Naive B cell (primary cell): ENCODE measurements around the gene VASP. TPM values are rescaled to one million over a fixed set of nuclear protein-coding genes. Genes with fewer than 3 reads are reported as not detected.

Source experiments
- ATAC-seq, 2 donors: fragments of 150-1000 bp; cut with Tn5 transposase; 2 replicates each; pipeline ENCODE4 v1.10.0; 2021; ENCODE audit warnings: low read depth in 2 of 2, mild to moderate bottlenecking in 2 of 2, moderate library complexity in 2 of 2
- DNase-seq: peaks from one replicate; pipeline ENCODE4 v3.0.0; 2022
- H3K27ac Mint-ChIP-seq, 6 donors: one replicate each; pipeline ENCODE4 v1.8.0; 2020 to 2022; ENCODE audit warnings: mild to moderate bottlenecking in 6 of 6, mixed read lengths in 6 of 6, moderate library complexity in 5 of 6, inconsistent platforms in 2 of 6
- H3K27me3 Mint-ChIP-seq, 3 donors: one replicate each; pipeline ENCODE4 v1.8.0; 2021 to 2022; ENCODE audit warnings: mixed read lengths in 3 of 3, mild to moderate bottlenecking in 1 of 3
- H3K36me3 Mint-ChIP-seq, 2 donors: one replicate each; pipeline ENCODE4 v1.8.0; 2020 to 2022; ENCODE audit warnings: mixed read lengths in 2 of 2, inconsistent platforms in 1 of 2, mild to moderate bottlenecking in 1 of 2
- H3K4me1 Mint-ChIP-seq, 3 donors: one replicate each; pipeline ENCODE4 v1.8.0; 2020 to 2022; ENCODE audit warnings: mixed read lengths in 3 of 3, inconsistent platforms in 1 of 3, mild to moderate bottlenecking in 1 of 3, moderate library complexity in 1 of 3
- H3K4me3 Mint-ChIP-seq, 8 donors: one replicate each; pipeline ENCODE4 v1.8.0; 2020 to 2022; ENCODE audit warnings: mild to moderate bottlenecking in 8 of 8, mixed read lengths in 8 of 8, moderate library complexity in 8 of 8, inconsistent platforms in 2 of 8
- H3K9me3 Mint-ChIP-seq, 7 donors: one replicate each; pipeline ENCODE4 v1.8.0; 2020 to 2022; ENCODE audit warnings: mixed read lengths in 7 of 7, mild to moderate bottlenecking in 5 of 7, inconsistent platforms in 2 of 7, moderate library complexity in 1 of 7
- polyA plus RNA-seq, 6 donors: library from polyadenylated mRNA; unstranded; fragments of 300-500 nt; fragmentation: Illumina TruSeq; gene quantifications; one replicate each; pipeline ENCODE4 v1.2.3, GENCODE V29; 2021; ENCODE audit warnings: low read depth in 6 of 6

The VASP gene
- 10 to 100 TPM; 51.5 to 87.2 (median 64.3) TPM for polyA plus RNA-seq

GRCh38 chr19:45506989-45507871 lies at the start of gene VASP:
VASP (plus strand) TSS chr19:45507479; CDS start chr19:45507772, 293 bp downstream.
- Mint-ChIP-seq H3K27ac (peak within 1 kb of the TSS; percentile 93 to 97 (median 97)), H3K9me3 (no peaks in the 10 kb centered on the region), H3K4me1 (peaks cover 29 to 48% (median 33%) of the 10 kb centered on the region in 3 donors), H3K27me3 (no peaks in the 10 kb centered on the region), H3K4me3 (peak within 1 kb of the TSS; percentile 89 to 100 (median 99)), H3K36me3 (peaks cover 0 to 5% of the 10 kb centered on the region in 2 donors)
- DNase-seq = peak; percentile 93
- ATAC-seq = peak; percentile 72 to 73

- H3K9me3 Mint-ChIP-seq = no peaks in the 10 kb centered on the region
- H3K4me1 Mint-ChIP-seq = peaks cover 28 to 48% (median 42%) of the 10 kb centered on the region in 3 donors
- H3K36me3 Mint-ChIP-seq = no peaks in the 10 kb centered on the region
- peak overlapping the region in 3 of 6 donors; percentile 27 to 90 (median 64) for H3K27ac Mint-ChIP-seq
- ATAC-seq = no peak
- H3K27me3 Mint-ChIP-seq = no peaks in the 10 kb centered on the region
- DNase-seq = no peak
- peak overlapping the region in 1 of 8 donors; percentile 80 for H3K4me3 Mint-ChIP-seq
Measured at GRCh38 chr19:45457776-45458175, 49.5 kb upstream of the VASP start.

GRCh38 chr19:45460807-45461347 lies 46.4 kb upstream of the VASP start:
- no peak for ATAC-seq
- peak overlapping the region in 2 of 6 donors; percentile 20 to 54 for H3K27ac Mint-ChIP-seq
- DNase-seq = no peak

GRCh38 chr19:45462174-45462573 lies 45.1 kb upstream of the VASP start:
- Mint-ChIP-seq H3K4me1 (peaks cover 22 to 29% (median 28%) of the 10 kb centered on the region in 3 donors), H3K4me3 (peak overlapping the region in 1 of 8 donors; percentile 40), H3K9me3 (no peaks in the 10 kb centered on the region), H3K27ac (peak overlapping the region in 4 of 6 donors; percentile 37 to 85 (median 54)), H3K36me3 (no peaks in the 10 kb centered on the region), H3K27me3 (peaks cover 5 to 13% (median 9%) of the 10 kb centered on the region in 3 donors)
- DNase-seq (peak; percentile 55), ATAC-seq (peak; percentile 73 to 77)

More at GRCh38 chr19:45460807-45461347, 46.4 kb upstream of the VASP start:
- Mint-ChIP-seq H3K27me3 (peaks cover 5 to 13% (median 9%) of the 10 kb centered on the region in 3 donors), H3K4me1 (peaks cover 24 to 35% (median 32%) of the 10 kb centered on the region in 3 donors), H3K4me3 (peak overlapping the region in 3 of 8 donors; percentile 12 to 33 (median 25)), H3K9me3 (no peaks in the 10 kb centered on the region), H3K36me3 (no peaks in the 10 kb centered on the region)

GRCh38 chr19:45463241-45463640 lies 44.0 kb upstream of the VASP start:
- peaks cover 5 to 13% (median 9%) of the 10 kb centered on the region in 3 donors for H3K27me3 Mint-ChIP-seq
- H3K36me3 Mint-ChIP-seq = no peaks in the 10 kb centered on the region
- peaks cover 20 to 31% (median 30%) of the 10 kb centered on the region in 3 donors for H3K4me1 Mint-ChIP-seq
- H3K4me3 Mint-ChIP-seq = no peak overlapping the region
- H3K9me3 Mint-ChIP-seq = peaks cover 0 to 4% (median 0%) of the 10 kb centered on the region in 7 donors
- peak overlapping the region in 1 of 6 donors; percentile 83 for H3K27ac Mint-ChIP-seq
- ATAC-seq = no peak
- DNase-seq = no peak

GRCh38 chr19:45464274-45464673 lies 43.0 kb upstream of the VASP start:
- H3K27me3 Mint-ChIP-seq = peaks cover 6 to 13% (median 9%) of the 10 kb centered on the region in 3 donors
- no peak for DNase-seq
- H3K4me3 Mint-ChIP-seq = peak overlapping the region in 1 of 8 donors; percentile 61
- peaks cover 25 to 41% (median 36%) of the 10 kb centered on the region in 3 donors for H3K4me1 Mint-ChIP-seq
- ATAC-seq = no peak
- no peaks in the 10 kb centered on the region for H3K36me3 Mint-ChIP-seq
- peaks cover 0 to 8% (median 0%) of the 10 kb centered on the region in 7 donors for H3K9me3 Mint-ChIP-seq
- peak overlapping the region in 4 of 6 donors; percentile 16 to 94 (median 70) for H3K27ac Mint-ChIP-seq

GRCh38 chr19:45464852-45465441 lies 42.3 kb upstream of the VASP start:
- peaks cover 9 to 13% (median 10%) of the 10 kb centered on the region in 3 donors for H3K27me3 Mint-ChIP-seq
- ATAC-seq (no peak), DNase-seq (no peak)
- H3K27ac Mint-ChIP-seq = peak overlapping the region; percentile 9 to 94 (median 88)
- peaks cover 31 to 47% (median 41%) of the 10 kb centered on the region in 3 donors for H3K4me1 Mint-ChIP-seq
- H3K36me3 Mint-ChIP-seq = no peaks in the 10 kb centered on the region
- peak overlapping the region in 1 of 8 donors; percentile 61 for H3K4me3 Mint-ChIP-seq
- H3K9me3 Mint-ChIP-seq = peaks cover 0 to 8% (median 0%) of the 10 kb centered on the region in 7 donors

GRCh38 chr19:45467115-45467455 lies 40.2 kb upstream of the VASP start:
- H3K27ac Mint-ChIP-seq = peak overlapping the region; percentile 94 to 100 (median 99)
- peaks cover 0 to 8% (median 0%) of the 10 kb centered on the region in 7 donors for H3K9me3 Mint-ChIP-seq
- H3K4me1 Mint-ChIP-seq = peaks cover 41 to 57% (median 50%) of the 10 kb centered on the region in 3 donors
- ATAC-seq (no peak), DNase-seq (no peak)
- peak overlapping the region; percentile 68 to 96 (median 92) for H3K4me3 Mint-ChIP-seq
- H3K36me3 Mint-ChIP-seq = peaks cover 0 to 8% of the 10 kb centered on the region in 2 donors
- peaks cover 14 to 30% (median 18%) of the 10 kb centered on the region in 3 donors for H3K27me3 Mint-ChIP-seq

- H3K36me3 Mint-ChIP-seq = peaks cover 0 to 8% of the 10 kb centered on the region in 2 donors
- H3K4me3 Mint-ChIP-seq = peak within 1 kb of the TSS; percentile 89 to 99 (median 96)
- peak within 1 kb of the TSS; percentile 94 to 100 (median 99) for H3K27ac Mint-ChIP-seq
- ATAC-seq (peak; percentile 10 to 23), DNase-seq (peak; percentile 98)
- H3K27me3 Mint-ChIP-seq = peaks cover 15 to 35% (median 22%) of the 10 kb centered on the region in 3 donors
- peaks cover 0 to 8% (median 0%) of the 10 kb centered on the region in 7 donors for H3K9me3 Mint-ChIP-seq
- H3K4me1 Mint-ChIP-seq = peaks cover 45 to 63% (median 51%) of the 10 kb centered on the region in 3 donors
Measured at GRCh38 chr19:45467456-45468158, 39.7 kb upstream of the VASP start, which contains the start of gene FOSB. FOSB (plus strand) TSS chr19:45467996; CDS start chr19:45468587, 591 bp downstream.

GRCh38 chr19:45468159-45468651 lies 39.1 kb upstream of the VASP start:
- H3K27ac Mint-ChIP-seq = peak overlapping the region; percentile 94 to 100 (median 99)
- DNase-seq = no peak
- H3K4me1 Mint-ChIP-seq = peaks cover 50 to 68% (median 56%) of the 10 kb centered on the region in 3 donors
- H3K27me3 Mint-ChIP-seq = peaks cover 19 to 41% (median 28%) of the 10 kb centered on the region in 3 donors
- H3K9me3 Mint-ChIP-seq = peaks cover 0 to 8% (median 0%) of the 10 kb centered on the region in 7 donors
- ATAC-seq = peak in 1 of 2 donors; percentile 1
- H3K36me3 Mint-ChIP-seq = peaks cover 0 to 8% of the 10 kb centered on the region in 2 donors
- peak overlapping the region; percentile 89 to 99 (median 96) for H3K4me3 Mint-ChIP-seq

GRCh38 chr19:45468803-45469131 lies 38.5 kb upstream of the VASP start:
- peaks cover 24 to 47% (median 34%) of the 10 kb centered on the region in 3 donors for H3K27me3 Mint-ChIP-seq
- DNase-seq = no peak
- H3K27ac Mint-ChIP-seq = peak overlapping the region; percentile 94 to 100 (median 99)
- H3K4me3 Mint-ChIP-seq = peak overlapping the region; percentile 89 to 99 (median 96)
- H3K9me3 Mint-ChIP-seq = peaks cover 0 to 8% (median 0%) of the 10 kb centered on the region in 7 donors
- peaks cover 54 to 72% (median 60%) of the 10 kb centered on the region in 3 donors for H3K4me1 Mint-ChIP-seq
- peaks cover 0 to 8% of the 10 kb centered on the region in 2 donors for H3K36me3 Mint-ChIP-seq
- peak; percentile 34 to 51 for ATAC-seq
